Neural progenitor cell (in vitro differentiated cells): ENCODE measurements around the gene TRMT6.

Experiments
- EZH2 ChIP-seq: fragments of 200-600 bp; sonication (generic); IDR thresholded peaks from 2 replicates; pipeline ENCODE4 v1.6.1; 2017; ENCODE audit warnings: antibody characterized with exemption, mild to moderate bottlenecking, moderate library complexity
- TF ChIP-seq, protein P1 (sequence below): fragments of 200-600 bp; sonication (generic); IDR thresholded peaks from 2 replicates; pipeline ENCODE4 v1.5.1; 2017; ENCODE audit warnings: antibody characterized with exemption, mild to moderate bottlenecking

DNA sequence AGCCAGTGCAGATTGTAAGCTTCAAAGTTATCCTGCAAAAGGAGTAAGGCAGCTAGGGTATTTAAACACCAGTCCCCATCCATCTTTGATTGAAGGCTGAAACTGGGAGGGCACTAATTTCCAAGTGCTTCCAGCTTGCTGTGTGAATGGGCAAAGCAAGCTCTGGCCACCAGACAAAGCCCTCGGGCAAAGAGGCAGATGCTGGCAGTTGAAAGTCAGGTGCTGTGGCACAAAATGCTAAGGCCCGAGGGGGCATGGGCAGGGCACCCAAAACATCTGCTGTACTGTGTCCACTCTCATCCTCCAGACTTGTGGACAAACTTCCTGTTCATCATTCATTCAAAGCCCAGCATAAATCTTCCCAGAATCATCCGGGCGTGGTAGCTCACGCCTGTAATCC is 62.9 kb downstream of the TRMT6 start:
- TF ChIP-seq, protein P1, sequence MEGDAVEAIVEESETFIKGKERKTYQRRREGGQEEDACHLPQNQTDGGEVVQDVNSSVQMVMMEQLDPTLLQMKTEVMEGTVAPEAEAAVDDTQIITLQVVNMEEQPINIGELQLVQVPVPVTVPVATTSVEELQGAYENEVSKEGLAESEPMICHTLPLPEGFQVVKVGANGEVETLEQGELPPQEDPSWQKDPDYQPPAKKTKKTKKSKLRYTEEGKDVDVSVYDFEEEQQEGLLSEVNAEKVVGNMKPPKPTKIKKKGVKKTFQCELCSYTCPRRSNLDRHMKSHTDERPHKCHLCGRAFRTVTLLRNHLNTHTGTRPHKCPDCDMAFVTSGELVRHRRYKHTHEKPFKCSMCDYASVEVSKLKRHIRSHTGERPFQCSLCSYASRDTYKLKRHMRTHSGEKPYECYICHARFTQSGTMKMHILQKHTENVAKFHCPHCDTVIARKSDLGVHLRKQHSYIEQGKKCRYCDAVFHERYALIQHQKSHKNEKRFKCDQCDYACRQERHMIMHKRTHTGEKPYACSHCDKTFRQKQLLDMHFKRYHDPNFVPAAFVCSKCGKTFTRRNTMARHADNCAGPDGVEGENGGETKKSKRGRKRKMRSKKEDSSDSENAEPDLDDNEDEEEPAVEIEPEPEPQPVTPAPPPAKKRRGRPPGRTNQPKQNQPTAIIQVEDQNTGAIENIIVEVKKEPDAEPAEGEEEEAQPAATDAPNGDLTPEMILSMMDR, result no peak
- no peak for TF ChIP-seq EZH2
